Heart left ventricle (tissue), 16 donors: ENCODE data around the gene COX19. TPM values are rescaled to one million over a fixed set of nuclear protein-coding genes. Genes with fewer than 3 reads are reported as not detected.

Experiments used
- ATAC-seq, 4 donors: fragments of 200-7000 bp; cut with Tn5 transposase; one replicate each; pipeline ENCODE4 v1.9.1; 2020 to 2022; ENCODE audit warnings: moderate library complexity in 4 of 4, mild to moderate bottlenecking in 3 of 4, moderate number of reproducible peaks in 1 of 4
- DNase-seq, 5 donors: peaks; one replicate each; pipeline ENCODE4 v3.0.0-alpha.2; 2020
- H3K27ac ChIP-seq, 12 donors: fragments of 200-600 bp; sonication (generic) in 4 of 12; one replicate each; pipeline versions ENCODE4 v1.5.0 to v1.8.0; 2016 to 2022; ENCODE audit warnings: mild to moderate bottlenecking in 2 of 12
- H3K27me3 ChIP-seq, 9 donors: fragments of 200-600 bp; sonication (generic) in 2 of 9; one replicate each; pipeline versions ENCODE4 v1.5.1 to v1.8.0; 2016 to 2022; ENCODE audit warnings: mild to moderate bottlenecking in 3 of 9
- H3K36me3 ChIP-seq, 9 donors: fragments of 200-600 bp; sonication (generic) in 2 of 9; one replicate each; pipeline versions ENCODE4 v1.5.0 to v1.8.0; 2018 to 2022; ENCODE audit warnings: mild to moderate bottlenecking in 2 of 9
- H3K4me1 ChIP-seq, 12 donors: fragments of 200-600 bp; sonication (generic) in 4 of 12; one replicate each; pipeline versions ENCODE4 v1.5.0 to v1.8.0; 2016 to 2022; ENCODE audit warnings: mild to moderate bottlenecking in 3 of 12
- H3K4me3 ChIP-seq, 12 donors: fragments of 200-600 bp; sonication (generic) in 4 of 12; one replicate each; pipeline versions ENCODE4 v1.5.0 to v1.8.0; 2017 to 2022; ENCODE audit warnings: mild to moderate bottlenecking in 9 of 12, moderate library complexity in 4 of 12
- H3K9me3 ChIP-seq, 12 donors: fragments of 200-600 bp; sonication (generic) in 4 of 12; one replicate each; pipeline versions ENCODE4 v1.5.0 to v1.8.0; 2016 to 2022; ENCODE audit warnings: mild to moderate bottlenecking in 1 of 12
- POLR2A ChIP-seq, 2 donors: fragments of 450-650 bp; IDR thresholded peaks; one replicate each; pipeline ENCODE4 v1.6.1; 2017; ENCODE audit warnings: antibody characterized with exemption in 2 of 2, mild to moderate bottlenecking in 2 of 2, moderate library complexity in 2 of 2
- WGBS, 4 donors: extraction: QIAGEN DNeasy Blood & Tissue Kit in 2 of 4; methylation state at CpG; one replicate each; pipeline versions ENCODE4 v1.1.5 to v1.1.7; 2013 to 2018; 5-methylcytosine and 5-hydroxymethylcytosine counted together
- intact Hi-C, 10 donors: fragments of 100-400 bp; cut with DNase I; formaldehyde crosslinking; loops; one replicate each; pipeline versions ENCODE4 v1.11.1 to v1.14.2; 2022
- polyA plus RNA-seq, 2 donors: library from polyadenylated mRNA; stranded (reverse); fragments of 200-250 nt; gene quantifications; one replicate each; pipeline ENCODE4 v1.2.3, GENCODE V29; 2013
- total RNA-seq, 9 donors: library from RNA; depleted of rRNA in 2 of 9; stranded (reverse); fragments of >200 nt in 2 of 9; fragmentation: NEBNext Ultra II Directional in 3 of 9; extraction: Animal tissue kit (Norgen Biotek cat#: 25700) in 3 of 9; gene quantifications; one replicate each; pipeline versions ENCODE4 v1.1.0 to v1.2.4, GENCODE V29; 2016 to 2023
- TF ChIP-seq, protein P1 (sequence below), 12 donors: fragments of 200-600 bp; sonication (generic) in 4 of 12; IDR thresholded peaks; one replicate each; pipeline versions ENCODE4 v1.5.0 to v1.8.0; 2018 to 2022; ENCODE audit warnings: antibody characterized with exemption in 12 of 12, mild to moderate bottlenecking in 5 of 12
- donor health status: ischemic (EF 13 %, LVEDD 7.1; RV severe dilation, severe dysfunction).
- donor health status: healthy with polysubstance abuse.
- donor health status: DM: no; HTN: yes; CAD: no.
- donor health status: DM: no; HTN: no; CAD: no.
- donor health status: ischemic (EF 25% LVEDD 6.9; RV normal size, moderate dysfunction).
- donor health status: ischemic (EF 25% LVEDD 5.7; RV mildly dilated, moderate dysfunction).
- donor health status: healthy.
- donor health status: DM: yes; HTN: yes; CAD: no.
- donor health status: ischemic (EF 35%, LVEDD 5.7; RV mildly dilated, moderate dysfunction).
- donor health status: nonischemic (EF 11% LVEDD 7.7; RV severe dilation, severe dysfunction).
- donor health status: DM: yes; HTN: yes; CAD: no.
- donor health status: PGD.
- donor health status: ischemic (EF 29% LVEDD 5.4; RV normal size, mild dysfunction).
- donor health status: nonischemic (EF 23%, LVEDD 6.1; RV moderate dilation, normal function).

Gene COX19
- total and polyA plus RNA-seq, 11 donors, result 3.1 to 7.8 (median 6.5) TPM

DNA sequence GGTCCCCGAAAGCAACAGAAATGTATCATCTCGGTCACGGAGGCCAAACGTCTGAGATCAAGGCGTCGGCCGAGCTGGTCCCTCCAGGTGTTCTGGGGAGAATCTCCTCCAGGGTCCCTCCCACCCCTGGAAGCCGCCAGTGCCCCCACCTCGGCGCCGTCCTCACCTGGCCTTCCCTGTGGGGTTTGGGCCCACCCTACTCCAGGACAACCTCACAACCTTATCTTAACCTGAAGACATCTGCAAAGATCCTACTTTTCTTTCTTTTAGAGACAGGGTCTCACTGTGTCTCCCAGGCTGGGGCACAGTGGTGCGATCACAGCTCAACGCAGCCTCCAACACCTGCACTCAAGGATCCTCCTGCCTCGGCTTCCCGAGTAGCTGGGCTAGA lies 54.3 kb downstream of the COX19 start:
- H3K4me1 ChIP-seq, result peaks cover 0 to 37% (median 10%) of the 10 kb centered on the region in 12 donors
- peaks cover 0 to 5% (median 0%) of the 10 kb centered on the region in 9 donors for H3K27me3 ChIP-seq
- no peaks in the 10 kb centered on the region for H3K36me3 ChIP-seq
- no peaks in the 10 kb centered on the region for H3K9me3 ChIP-seq
- intact Hi-C loops, result no loop called here
- H3K4me3 ChIP-seq, result no peak overlapping the region
- DNase-seq (peak in 2 of 5 donors; percentile 27 to 51), ATAC-seq (no peak)
- H3K27ac ChIP-seq, result no peak overlapping the region
- WGBS, 4 donors, result 91 to 96% (median 94%) methylated on average over 15 of the region's 15 CpGs
- TF ChIP-seq POLR2A (IDR thresholded peaks at IDR 0.05), result no peak
- TF ChIP-seq, protein P1, sequence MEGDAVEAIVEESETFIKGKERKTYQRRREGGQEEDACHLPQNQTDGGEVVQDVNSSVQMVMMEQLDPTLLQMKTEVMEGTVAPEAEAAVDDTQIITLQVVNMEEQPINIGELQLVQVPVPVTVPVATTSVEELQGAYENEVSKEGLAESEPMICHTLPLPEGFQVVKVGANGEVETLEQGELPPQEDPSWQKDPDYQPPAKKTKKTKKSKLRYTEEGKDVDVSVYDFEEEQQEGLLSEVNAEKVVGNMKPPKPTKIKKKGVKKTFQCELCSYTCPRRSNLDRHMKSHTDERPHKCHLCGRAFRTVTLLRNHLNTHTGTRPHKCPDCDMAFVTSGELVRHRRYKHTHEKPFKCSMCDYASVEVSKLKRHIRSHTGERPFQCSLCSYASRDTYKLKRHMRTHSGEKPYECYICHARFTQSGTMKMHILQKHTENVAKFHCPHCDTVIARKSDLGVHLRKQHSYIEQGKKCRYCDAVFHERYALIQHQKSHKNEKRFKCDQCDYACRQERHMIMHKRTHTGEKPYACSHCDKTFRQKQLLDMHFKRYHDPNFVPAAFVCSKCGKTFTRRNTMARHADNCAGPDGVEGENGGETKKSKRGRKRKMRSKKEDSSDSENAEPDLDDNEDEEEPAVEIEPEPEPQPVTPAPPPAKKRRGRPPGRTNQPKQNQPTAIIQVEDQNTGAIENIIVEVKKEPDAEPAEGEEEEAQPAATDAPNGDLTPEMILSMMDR (IDR thresholded peaks at IDR 0.05), result no peak

DNA sequence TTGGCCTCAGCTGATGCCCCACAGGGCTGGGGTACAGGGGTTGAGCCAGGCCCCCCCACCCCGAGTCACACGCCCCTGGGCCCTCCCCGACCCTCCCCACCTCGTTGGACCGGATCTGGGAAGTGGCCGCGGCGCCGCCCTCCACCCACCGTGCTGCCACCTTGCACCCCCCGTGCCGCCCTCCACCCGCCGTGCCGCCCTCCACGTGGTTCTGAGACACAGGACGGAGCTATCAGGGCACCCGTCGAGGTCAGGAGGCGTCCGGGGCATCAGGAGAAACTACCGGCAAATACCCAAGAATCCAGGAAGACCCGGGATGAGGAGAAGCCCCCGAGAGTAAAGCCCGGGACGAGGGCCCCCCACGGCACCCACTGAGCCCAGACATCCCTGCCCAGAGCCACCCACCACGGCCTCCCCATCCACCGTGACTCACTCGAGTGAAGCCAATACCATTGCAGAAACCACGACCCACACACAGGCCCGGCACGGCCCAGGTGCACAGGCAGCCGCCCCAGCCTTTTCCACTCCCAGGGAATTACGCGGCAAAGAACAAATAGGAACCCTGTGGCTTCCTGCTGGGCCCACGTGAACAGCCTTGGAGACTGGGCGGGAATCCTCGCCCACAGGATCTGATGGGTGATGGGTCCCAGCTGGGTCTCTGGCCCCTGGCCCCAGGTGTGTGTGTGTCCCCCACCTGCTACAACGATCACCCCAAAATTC lies 54.8 kb downstream of the COX19 start:
- Histone ChIP-seq H3K27me3 (peaks cover 0 to 5% (median 0%) of the 10 kb centered on the region in 9 donors), H3K9me3 (no peaks in the 10 kb centered on the region), H3K4me3 (no peak overlapping the region), H3K4me1 (peaks cover 0 to 36% (median 8%) of the 10 kb centered on the region in 12 donors), H3K27ac (no peak overlapping the region), H3K36me3 (no peaks in the 10 kb centered on the region)
- 82 to 87% (median 85%) methylated on average over 27 to 40 of the region's 40 CpGs for WGBS, 4 donors
- intact Hi-C loops, result no loop called here
- TF ChIP-seq, protein P1 (IDR thresholded peaks at IDR 0.05), result no peak
- TF ChIP-seq POLR2A (IDR thresholded peaks at IDR 0.05), result no peak
- ATAC-seq (no peak), DNase-seq (peak; percentile 7 to 56 (median 17))

- peak in 4 of 5 donors; percentile 4 to 54 (median 17) for DNase-seq
- H3K36me3 ChIP-seq, result no peaks in the 10 kb centered on the region
- 76 to 88% (median 86%) methylated on average over 23 to 26 of the region's 26 CpGs for WGBS, 4 donors
- no peak overlapping the region for H3K4me3 ChIP-seq
- no peaks in the 10 kb centered on the region for H3K9me3 ChIP-seq
- intact Hi-C loops, result loop anchor here in 2 of 10 donors (10.0 kb wide), 1 partner anchor 145 kb away; no protein-coding TSS in a partner anchor
- no peak for ATAC-seq
- peaks cover 0 to 30% (median 5%) of the 10 kb centered on the region in 12 donors for H3K4me1 ChIP-seq
- peaks cover 0 to 5% (median 0%) of the 10 kb centered on the region in 9 donors for H3K27me3 ChIP-seq
- H3K27ac ChIP-seq, result no peak overlapping the region
- no peak for TF ChIP-seq POLR2A (IDR thresholded peaks at IDR 0.05)
- TF ChIP-seq, protein P1 (IDR thresholded peaks at IDR 0.05), result no peak
Measured at GRCh38 chr7:919924-920341, 55.4 kb downstream of the COX19 start.

DNA sequence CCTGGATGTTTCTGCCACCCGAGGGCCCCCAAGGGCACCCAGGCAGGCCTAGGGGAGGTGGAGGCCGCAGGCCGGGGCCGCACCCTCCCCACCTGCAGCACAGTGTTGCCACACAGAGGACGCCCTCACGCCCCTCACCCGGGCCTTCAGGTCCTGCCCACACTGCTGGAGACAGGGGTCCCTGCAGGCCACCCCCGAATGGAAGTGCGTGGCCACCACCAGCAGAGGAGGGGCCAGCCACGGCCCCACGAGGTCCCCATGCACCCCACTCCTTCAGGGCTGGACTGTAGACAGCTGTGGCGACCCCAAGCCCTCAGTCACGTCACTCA lies 56.3 kb downstream of the COX19 start:
- ATAC-seq (no peak), DNase-seq (peak in 4 of 5 donors; percentile 3 to 13 (median 8))
- Histone ChIP-seq H3K36me3 (no peaks in the 10 kb centered on the region), H3K27ac (no peak overlapping the region), H3K4me1 (peaks cover 0 to 25% (median 1%) of the 10 kb centered on the region in 12 donors), H3K4me3 (no peak overlapping the region), H3K27me3 (peaks cover 0 to 5% (median 0%) of the 10 kb centered on the region in 9 donors), H3K9me3 (no peaks in the 10 kb centered on the region)
- TF ChIP-seq POLR2A (IDR thresholded peaks at IDR 0.05), result no peak
- TF ChIP-seq, protein P1 (IDR thresholded peaks at IDR 0.05), result no peak
- intact Hi-C loops, result loop anchor here in 2 of 10 donors (10.0 kb wide), 1 partner anchor 146 kb away; no protein-coding TSS in a partner anchor
- 73 to 90% (median 89%) methylated on average over 8 to 13 of the region's 13 CpGs for WGBS, 4 donors
